ENCODE results near the gene CACNA2D1.

DNA sequence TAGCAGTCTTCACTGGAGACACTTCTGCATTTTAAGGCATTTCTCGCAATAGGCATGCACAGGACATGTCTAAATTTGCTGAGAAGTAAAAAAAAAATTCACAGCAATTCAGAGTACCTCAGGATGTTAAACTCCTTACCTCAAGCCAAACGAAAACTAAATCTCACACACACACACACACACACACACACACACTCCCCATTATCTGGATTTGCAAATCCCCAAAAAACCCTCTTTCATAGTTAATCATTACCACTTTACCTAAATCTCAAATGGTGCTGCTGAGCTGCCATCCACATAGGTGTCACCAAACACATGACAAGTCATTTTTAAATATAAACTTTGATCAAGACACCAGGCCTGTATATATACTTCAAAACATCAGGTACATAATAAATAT is 31.8 kb downstream of the CACNA2D1 start:
- TF ChIP-seq POLR2A (IDR thresholded peaks at IDR 0.05) (no peak), EP300 (IDR thresholded peaks at IDR 0.05) (no peak), POLR2AphosphoS5 (IDR thresholded peaks at IDR 0.05) (no peak)
- TF ChIP-seq, protein P1, sequence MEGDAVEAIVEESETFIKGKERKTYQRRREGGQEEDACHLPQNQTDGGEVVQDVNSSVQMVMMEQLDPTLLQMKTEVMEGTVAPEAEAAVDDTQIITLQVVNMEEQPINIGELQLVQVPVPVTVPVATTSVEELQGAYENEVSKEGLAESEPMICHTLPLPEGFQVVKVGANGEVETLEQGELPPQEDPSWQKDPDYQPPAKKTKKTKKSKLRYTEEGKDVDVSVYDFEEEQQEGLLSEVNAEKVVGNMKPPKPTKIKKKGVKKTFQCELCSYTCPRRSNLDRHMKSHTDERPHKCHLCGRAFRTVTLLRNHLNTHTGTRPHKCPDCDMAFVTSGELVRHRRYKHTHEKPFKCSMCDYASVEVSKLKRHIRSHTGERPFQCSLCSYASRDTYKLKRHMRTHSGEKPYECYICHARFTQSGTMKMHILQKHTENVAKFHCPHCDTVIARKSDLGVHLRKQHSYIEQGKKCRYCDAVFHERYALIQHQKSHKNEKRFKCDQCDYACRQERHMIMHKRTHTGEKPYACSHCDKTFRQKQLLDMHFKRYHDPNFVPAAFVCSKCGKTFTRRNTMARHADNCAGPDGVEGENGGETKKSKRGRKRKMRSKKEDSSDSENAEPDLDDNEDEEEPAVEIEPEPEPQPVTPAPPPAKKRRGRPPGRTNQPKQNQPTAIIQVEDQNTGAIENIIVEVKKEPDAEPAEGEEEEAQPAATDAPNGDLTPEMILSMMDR (IDR thresholded peaks at IDR 0.05), result no peak
